ENCODE data around the gene CYTL1. TPM values are rescaled to one million over a fixed set of nuclear protein-coding genes. Genes with fewer than 3 reads are reported as not detected.

The CYTL1 gene
- total and polyA plus RNA-seq, 2 of the 4 experiments (the other 2 are of a cell fraction): 1.3 to 7.4 TPM

DNA sequence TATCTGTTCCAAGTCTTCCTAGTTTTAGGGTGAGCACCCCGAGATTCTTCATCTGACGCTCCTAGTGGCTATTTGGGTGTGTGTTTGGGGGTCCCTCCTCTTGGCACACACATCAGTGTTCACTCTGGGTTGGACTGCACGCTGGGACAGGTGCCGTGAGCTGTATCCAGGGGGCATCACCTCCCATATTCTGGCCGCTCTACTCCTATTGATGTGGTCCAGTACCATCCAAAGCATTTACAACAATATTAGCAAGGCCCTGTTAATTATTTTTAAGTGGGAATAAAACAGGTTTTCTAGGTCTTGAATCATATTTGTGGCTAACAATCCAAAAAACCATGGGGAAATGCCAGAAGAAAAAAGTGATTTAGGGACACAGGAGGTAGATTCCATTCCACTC is 26.4 kb downstream of the CYTL1 start:
- H3K4ac ChIP-seq (ENCODE audit: low read depth, low read length): no peak overlapping the region
- H3K27me3 ChIP-seq (ENCODE audit: control insufficient read depth, insufficient read depth, low read length): no peaks in the 10 kb centered on the region
- intact Hi-C loops (cut with micrococcal nuclease) (loop anchor here (10.0 kb wide), 1 partner anchor 318 kb away; no protein-coding TSS in a partner anchor), in situ Hi-C loops (cut with MboI; ENCODE audit: low sequenced_read_pairs) (loop anchor here (10.0 kb wide), 2 partner anchors 462 to 508 kb away; no protein-coding TSS in a partner anchor), dilution Hi-C loops (cut with HindIII; ENCODE audit: low sequenced_read_pairs, unreplicated experiment) (no loop called here)
- H4K8ac ChIP-seq (ENCODE audit: low read depth in 2 of 2, low read length in 2 of 2): no peak overlapping the region
- ChIA-PET POLR2A (ENCODE audit: unreplicated experiment) (no interaction called here), CTCF (no interaction called here)
- no peak overlapping the region for H3K18ac ChIP-seq (ENCODE audit: low read depth, low read length)
- no peak overlapping the region for H4K5ac ChIP-seq (ENCODE audit: low read depth, low read length)
- no peak overlapping the region for H2AFZ ChIP-seq (replicated peaks; ENCODE audit: low read length, poor library complexity)
- no peak overlapping the region for H3K14ac ChIP-seq (replicated peaks; ENCODE audit: low read depth, low read length)
- H2AK9ac ChIP-seq (replicated peaks; ENCODE audit: low read depth, low read length, poor library complexity): no peak overlapping the region
- no peaks in the 10 kb centered on the region for H4K20me1 ChIP-seq (ENCODE audit: insufficient read depth, low read length)
- H3K9ac ChIP-seq (ENCODE audit: low read depth, low read length): no peak overlapping the region
- H2BK120ac ChIP-seq (ENCODE audit: low read depth, low read length): no peak overlapping the region
- no peak overlapping the region for H3K56ac ChIP-seq (ENCODE audit: extremely low read depth, insufficient read depth, low read length)
- no peak overlapping the region for H2BK15ac ChIP-seq (ENCODE audit: low read depth, low read length)
- no peak overlapping the region for H3K27ac ChIP-seq (ENCODE audit: insufficient read depth, low read length)
- TF ChIP-seq RAD21 (IDR thresholded peaks at IDR 0.05; ENCODE audit: low read length): no peak
- TF ChIP-seq CTCF (conservative IDR thresholded peaks at IDR 0.05; ENCODE audit: low read depth, low read length): no peak
- no peak for TF ChIP-seq RCOR1 (IDR thresholded peaks at IDR 0.05; ENCODE audit: insufficient replicate concordance, low read length)
- no peak for TF ChIP-seq NFE2L2 (IDR thresholded peaks at IDR 0.05; ENCODE audit: low read depth, low read length)
- TF ChIP-seq BHLHE40 (IDR thresholded peaks at IDR 0.05; ENCODE audit: low read depth, low read length): no peak
- TF ChIP-seq POLR2A (IDR thresholded peaks at IDR 0.05; ENCODE audit: low read depth, low read length): no peak
- no peak for TF ChIP-seq RFX5 (IDR thresholded peaks at IDR 0.05; ENCODE audit: low read depth, low read length)
- TF ChIP-seq CHD1 (IDR thresholded peaks at IDR 0.05; ENCODE audit: low read depth, low read length): no peak
- no CpG with 5 or more reads among the region's 5 CpGs for WGBS, 2 experiments (ENCODE audit: extremely low coverage in 2 of 2, insufficient read length in 1 of 2)
- peaks cover 4% of the 10 kb centered on the region; the same call in 1 of the 2 replicates for H3K9me1 ChIP-seq (ENCODE audit: insufficient read depth, low read length)
- H3K9me3 ChIP-seq (ENCODE audit: control insufficient read depth, insufficient read depth, low read length): no peaks in the 10 kb centered on the region
- no peaks in the 10 kb centered on the region for H3K36me3 ChIP-seq (ENCODE audit: control insufficient read depth, insufficient read depth, low read length)
- H2BK5ac ChIP-seq (ENCODE audit: low read depth, low read length, poor library complexity, severe bottlenecking): no peak overlapping the region
- H4K91ac ChIP-seq (ENCODE audit: insufficient read depth, low read depth, low read length): no peak overlapping the region
- no TSS peak for BruUV-seq (replicated peaks)
- H3K79me1 ChIP-seq (ENCODE audit: low read depth in 1 of 2, low read length in 2 of 2): no peaks in the 10 kb centered on the region
- peaks cover 12% of the 10 kb centered on the region for H3K4me1 ChIP-seq (ENCODE audit: control insufficient read depth, insufficient read depth, low read length)
- H3K4me3 ChIP-seq (ENCODE audit: insufficient read depth, low read depth, low read length): no peak overlapping the region
- H3K23ac ChIP-seq (ENCODE audit: low read depth, low read length): no peak overlapping the region
- DNase-seq (no peak), ATAC-seq (ENCODE audit: low read depth) (no peak)
- no peak overlapping the region for H3K4me2 ChIP-seq (ENCODE audit: low read depth, low read length)
- H2AK5ac ChIP-seq (ENCODE audit: low read depth, low read length): no peak overlapping the region
- no peak overlapping the region for H2BK20ac ChIP-seq (ENCODE audit: low read depth, low read length)
